SKM-1 (cell line): ENCODE measurements around the gene CMC4.
A peak's percentile ranks its signal among the peaks of the same experiment; 100 is the strongest.

Source experiments
- DNase-seq: peaks from one replicate; lab custom pipeline; 2025; ENCODE audit not compliant: unreplicated experiment; lab: John Stamatoyannopoulos, UW

CMC4 gene, protein sequence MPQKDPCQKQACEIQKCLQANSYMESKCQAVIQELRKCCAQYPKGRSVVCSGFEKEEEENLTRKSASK

DNA sequence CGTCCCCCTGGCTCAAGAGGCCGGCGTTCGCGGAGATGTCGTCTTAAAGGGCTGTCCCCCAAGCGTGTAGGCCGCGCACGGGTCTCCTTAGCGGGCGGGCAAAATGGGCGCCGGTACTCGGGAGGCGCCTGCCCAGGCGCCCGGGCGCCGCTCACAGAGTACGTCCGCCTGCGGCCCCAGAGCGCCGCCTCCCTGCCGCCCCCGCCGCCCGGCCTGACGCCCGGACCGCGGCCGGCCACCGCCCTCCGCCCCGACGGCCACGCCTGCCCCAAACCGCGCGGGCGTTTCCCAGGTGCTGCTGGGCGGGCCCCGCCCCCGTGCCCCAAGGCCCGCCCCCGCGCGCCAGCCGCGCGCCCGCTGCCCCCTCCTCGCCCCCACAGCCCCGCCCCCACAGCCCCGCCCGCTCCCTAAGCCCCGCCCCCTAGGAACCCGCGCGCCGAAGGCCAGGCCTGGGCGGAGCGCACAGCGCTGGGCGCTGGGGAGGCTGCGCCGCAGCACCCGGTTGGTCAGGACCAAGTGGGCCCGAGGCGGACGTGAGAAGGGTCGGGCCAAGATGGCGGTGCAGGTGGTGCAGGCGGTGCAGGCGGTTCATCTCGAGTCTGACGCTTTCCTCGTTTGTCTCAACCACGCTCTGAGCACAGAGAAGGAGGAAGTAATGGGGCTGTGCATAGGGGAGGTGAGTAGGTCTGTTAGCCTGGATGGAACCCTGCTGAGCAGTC, at the start of gene CMC4, which contains the start of the genes BRCC3 and MTCP1:
Gene CMC4, minus strand, starts transcription at position 162 of the 719 bp plus-strand sequence. CDS start 7,113 bp downstream, outside the sequence.
Gene BRCC3, plus strand, starts transcription at position 534 of the 719 bp plus-strand sequence. Its CDS starts 20 bp downstream, at position 554.
Gene MTCP1, minus strand, starts transcription at position 162 of the 719 bp plus-strand sequence. CDS start 5,126 bp downstream, outside the sequence.
- DNase-seq = peak; percentile 55

- no peak for DNase-seq
Observed at GRCh38 chrX:155115174-155115819, 44.4 kb upstream of the CMC4 start.

- DNase-seq = no peak
Observed at GRCh38 chrX:155113097-155113496, 42.2 kb upstream of the CMC4 start.

GRCh38 chrX:155112171-155112570, 41.2 kb upstream of the CMC4 start:
- DNase-seq = no peak

GRCh38 chrX:155108427-155108826, 37.5 kb upstream of the CMC4 start:
- no peak for DNase-seq

DNA sequence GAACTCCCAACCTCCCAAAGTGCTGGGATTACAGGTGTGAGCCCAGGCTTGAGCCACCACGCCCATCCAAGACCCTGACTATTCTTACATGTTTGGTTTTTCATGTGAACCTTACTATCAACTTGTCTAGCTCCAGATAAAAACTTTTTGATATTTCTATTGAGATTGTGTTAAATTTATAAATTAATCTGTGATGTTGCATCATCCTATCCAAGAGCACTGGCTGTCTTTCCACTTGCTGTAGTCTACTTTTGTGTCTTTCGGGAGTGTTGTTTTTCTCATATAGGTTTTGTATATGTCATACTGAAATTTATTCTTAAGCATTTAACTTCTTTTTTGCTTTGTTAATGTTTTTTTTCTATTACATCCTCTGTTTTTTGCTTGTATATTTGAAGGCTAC, 35.0 kb upstream of the CMC4 start:
- no peak for DNase-seq

- no peak for DNase-seq
Observed at GRCh38 chrX:155094468-155095061, 23.6 kb upstream of the CMC4 start.

GRCh38 chrX:155086961-155087735, 16.2 kb upstream of the CMC4 start:
- DNase-seq = no peak

DNA sequence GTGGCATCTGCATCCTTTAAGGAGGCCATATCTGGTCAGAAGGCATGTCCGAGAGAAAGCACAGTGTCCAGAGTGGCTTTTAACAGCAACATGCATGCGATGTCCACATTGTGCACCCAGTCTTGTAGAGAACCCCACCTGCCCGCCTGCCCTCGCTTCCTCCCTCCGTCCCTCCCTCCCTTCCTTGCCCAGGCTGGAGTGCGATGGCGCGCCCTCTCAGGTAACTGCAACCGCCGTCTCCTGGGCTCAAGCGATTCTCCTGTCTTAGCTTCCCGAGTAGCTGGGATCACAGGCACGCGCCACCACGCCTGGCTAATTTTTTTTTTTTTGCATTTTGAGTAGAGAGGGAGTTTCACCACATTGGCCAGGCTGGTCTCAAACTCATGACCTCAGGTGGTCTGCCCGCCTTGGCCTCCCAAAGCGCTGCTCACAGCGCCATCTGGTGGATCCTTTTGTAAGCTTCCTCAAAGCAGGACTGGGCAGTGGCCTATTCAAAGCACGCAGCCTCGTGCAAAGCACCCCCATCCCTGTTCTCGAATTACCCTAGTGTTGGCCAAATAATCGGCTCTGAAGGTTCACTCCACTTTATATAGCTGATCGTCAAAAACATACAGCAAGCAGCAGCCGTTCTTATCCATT, 15.4 kb upstream of the CMC4 start:
- no peak for DNase-seq

DNA sequence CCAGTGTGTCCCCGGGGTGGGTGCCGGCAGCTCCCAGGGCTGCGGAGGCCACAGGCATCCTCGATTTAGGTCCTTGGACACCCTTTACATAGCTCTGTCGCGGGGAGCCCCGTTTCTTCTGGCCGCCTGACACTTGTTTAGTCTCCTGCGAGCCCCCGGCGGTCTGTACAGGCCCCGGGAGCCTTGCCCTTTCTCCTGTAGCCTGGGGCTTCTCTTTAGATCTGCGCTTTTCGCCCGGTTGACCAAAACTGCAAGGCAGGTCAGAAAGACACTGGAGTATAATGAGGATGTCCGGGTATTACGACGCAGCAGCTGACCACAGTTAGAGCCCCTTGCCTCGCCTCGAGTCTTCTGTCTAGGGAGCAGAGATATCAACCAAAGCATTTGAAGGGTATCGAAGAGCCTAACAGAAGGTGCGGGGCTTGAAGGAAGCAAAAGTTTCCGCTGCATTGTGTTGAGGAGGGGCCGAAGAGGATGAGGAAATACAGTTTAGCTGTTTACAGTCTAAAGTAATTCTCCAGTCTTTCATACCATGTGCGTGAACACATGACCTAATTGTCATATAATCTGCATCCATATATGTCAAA, 851 bp upstream of the CMC4 start:
- no peak for DNase-seq

GRCh38 chrX:155070663-155070974, 317 bp downstream of the CMC4 start:
- no peak for DNase-seq

- DNase-seq = no peak
Observed at GRCh38 chrX:155070038-155070437, 898 bp downstream of the CMC4 start.

GRCh38 chrX:155069414-155069813, 1.5 kb downstream of the CMC4 start:
- DNase-seq = no peak

DNA sequence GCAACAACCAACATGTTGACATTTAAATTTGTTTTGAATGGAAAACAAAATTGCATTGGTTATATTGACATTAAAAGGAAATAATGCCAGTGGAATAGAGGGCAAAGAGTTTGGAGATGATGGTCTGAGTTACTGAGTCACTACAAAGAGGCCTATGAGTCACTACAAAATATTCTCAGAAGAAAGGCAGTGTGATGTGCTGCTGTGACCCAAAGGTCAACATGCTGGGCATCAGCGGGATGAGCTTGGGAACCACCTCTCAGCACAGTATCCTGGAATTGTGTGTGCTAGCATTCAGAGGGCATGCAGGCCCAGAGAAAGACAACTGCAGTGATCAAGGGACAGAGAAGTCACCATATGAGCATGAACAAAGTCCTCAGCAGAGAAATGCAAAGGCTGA, 2.8 kb downstream of the CMC4 start:
- DNase-seq = no peak

GRCh38 chrX:155065035-155065734, 5.8 kb downstream of the CMC4 start:
- DNase-seq = no peak

- DNase-seq = no peak
Observed at GRCh38 chrX:155061760-155062159, 9.2 kb downstream of the CMC4 start.

DNA sequence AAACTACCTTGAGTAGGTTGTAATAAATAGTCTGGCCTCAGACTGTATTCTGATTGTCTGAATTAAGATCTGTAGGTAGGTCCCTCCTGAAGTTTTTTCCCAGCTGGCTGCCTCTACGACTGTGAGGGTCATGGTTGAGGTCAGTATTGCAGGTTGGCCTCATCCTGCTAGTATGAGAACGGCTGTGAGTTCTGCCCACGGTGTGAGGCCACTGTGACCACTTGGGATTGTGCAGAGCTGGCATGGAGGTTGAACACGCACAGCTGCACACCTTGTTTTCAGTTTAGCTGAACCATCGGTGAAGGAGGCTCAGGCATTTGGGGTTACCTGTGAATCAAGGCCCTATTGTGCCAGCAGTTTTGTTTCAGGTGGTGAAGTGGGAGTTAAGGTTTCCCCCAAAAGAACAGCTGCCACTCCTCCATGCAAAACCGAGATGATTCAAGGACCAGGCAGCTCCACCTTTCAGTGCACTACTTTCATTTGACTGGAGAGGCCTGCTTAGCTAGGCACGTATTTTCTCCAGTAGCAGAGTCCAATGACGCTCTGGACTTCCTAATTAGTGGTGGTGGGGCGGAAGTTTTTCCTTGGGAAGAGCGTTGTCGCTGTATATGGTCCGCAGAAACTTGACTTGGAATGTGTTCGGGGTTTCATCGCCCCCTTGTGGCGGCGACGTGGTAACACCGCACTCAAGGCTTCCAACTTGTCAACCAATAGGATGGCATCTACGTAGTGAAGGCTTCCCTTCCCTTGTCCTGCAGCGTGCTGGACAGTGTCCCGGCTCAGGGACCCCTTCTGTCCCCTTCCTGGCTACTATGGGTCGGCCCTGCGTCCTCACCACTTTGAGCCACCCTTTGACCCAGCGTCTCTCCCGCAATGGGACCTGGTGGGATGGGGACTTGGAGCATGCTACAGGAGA, 13.8 kb downstream of the CMC4 start:
- no peak for DNase-seq

GRCh38 chrX:155056471-155056870, 14.5 kb downstream of the CMC4 start:
- DNase-seq = no peak

GRCh38 chrX:155055494-155055893, 15.4 kb downstream of the CMC4 start:
- no peak for DNase-seq
